GM12878 (cell line): Measurements from ENCODE around the gene YWHAH. TPM values are rescaled to one million over a fixed set of nuclear protein-coding genes. Genes with fewer than 3 reads are reported as not detected.
A peak's percentile ranks its signal among the peaks of the same experiment; 100 is the strongest.

Experiments
- ATAC-seq: fragments of 200-7000 bp; cut with Tn5 transposase; 3 replicates; pipeline ENCODE4 v1.9.1; 2020; ENCODE audit warnings: mild to moderate bottlenecking, moderate library complexity
- BruUV-seq: library from RNA; stranded (reverse); fragments of 400-500 nt; replicated peaks from 2 replicates; lab custom pipeline; 2021; lab: Mats Ljungman, UMichigan
- CTCF ChIA-PET: fragments of 300-600 bp; sonication (Branson Sonifier 250); formaldehyde crosslinking; extraction: SDS; loops from one replicate; lab custom pipeline; 2021; ENCODE audit warnings: inconsistent platforms; lab: Yijun Ruan, JAX
- POLR2A ChIA-PET: fragments of 350-600 bp; formaldehyde crosslinking; extraction: SDS; loops from one replicate; lab custom pipeline; 2021; ENCODE audit warnings: inconsistent platforms; lab: Charles Lee
- RAD21 ChIA-PET: fragments of 300-600 bp; sonication (Branson Sonifier 250); formaldehyde crosslinking; loops from one replicate; lab custom pipeline; 2023; ENCODE audit warnings: antibody characterized with exemption; ENCODE audit not compliant: unreplicated experiment; lab: Charles Lee
- SMC1A ChIA-PET: fragments of 300-600 bp; sonication (Branson Sonifier 250); formaldehyde crosslinking; loops from one replicate; lab custom pipeline; 2023; ENCODE audit not compliant: unreplicated experiment, uncharacterized antibody; lab: Charles Lee
- DNase-seq: peaks from one replicate; pipeline ENCODE4 v3.0.0-alpha.2; 2011; ENCODE audit warnings: low read depth, low spot score
- FAIRE-seq: peaks from 3 replicates; lab custom pipeline; 2011; peaks lifted over from hg19 to GRCh38; lab: Jason Lieb, UNC
- H2AFZ ChIP-seq: 2 replicates; pipeline ENCODE4 v1.6.0; 2011; ENCODE audit warnings: low read depth, low read length, control low read depth; ENCODE audit not compliant: control insufficient read depth
- H3K27ac ChIP-seq: 2 replicates; pipeline ENCODE4 v1.5.1; 2011; ENCODE audit warnings: control low read depth; ENCODE audit not compliant: control insufficient read depth, insufficient read depth
- H3K27me3 ChIP-seq, 2 experiments: replicated peaks in 1 of 2; 2 replicates each; pipeline versions ENCODE4 v1.6.0 to v1.6.1; 2011; ENCODE audit warnings: low read length in 1 of 2; ENCODE audit not compliant: control insufficient read depth in 2 of 2, insufficient read depth in 2 of 2
- H3K36me3 ChIP-seq, 2 experiments: 2 replicates each; pipeline ENCODE4 v1.5.1; 2011; ENCODE audit warnings: low read length in 1 of 2; ENCODE audit not compliant: control insufficient read depth in 2 of 2, insufficient read depth in 2 of 2
- H3K4me1 ChIP-seq: 2 replicates; pipeline ENCODE4 v1.6.1; 2011; ENCODE audit warnings: mild to moderate bottlenecking, low read length, moderate library complexity, mixed read lengths; ENCODE audit not compliant: control insufficient read depth, insufficient read depth
- H3K4me2 ChIP-seq: 2 replicates; pipeline ENCODE4 v1.6.0; 2011; ENCODE audit warnings: control low read depth; ENCODE audit not compliant: control insufficient read depth, insufficient read depth
- H3K4me3 ChIP-seq: fragments of 200-600 bp; sonication (generic); 2 replicates; pipeline ENCODE4 v1.5.1; 2016
- H3K79me2 ChIP-seq: 2 replicates; pipeline ENCODE4 v1.6.0; 2011; ENCODE audit warnings: low read length; ENCODE audit not compliant: control insufficient read depth, insufficient read depth
- H3K9ac ChIP-seq: 2 replicates; pipeline ENCODE4 v1.8.0; 2011; ENCODE audit warnings: low read length, control low read depth, mixed read lengths; ENCODE audit not compliant: control insufficient read depth, insufficient read depth
- H3K9me3 ChIP-seq: replicated peaks from 3 replicates; pipeline ENCODE4 v1.5.1; 2011; ENCODE audit warnings: mild to moderate bottlenecking, low read length; ENCODE audit not compliant: control insufficient read depth, insufficient read depth
- H4K20me1 ChIP-seq: 2 replicates; pipeline ENCODE4 v1.6.0; 2011; ENCODE audit not compliant: control insufficient read depth, insufficient read depth
- CBX5 ChIP-seq: sonication (generic); IDR thresholded peaks from 2 replicates; pipeline ENCODE4 v1.6.1; 2016; ENCODE audit warnings: low read depth, moderate library complexity, mild to moderate bottlenecking, inconsistent platforms
- CHD4 ChIP-seq: fragments of 200-600 bp; sonication (generic); IDR thresholded peaks from 2 replicates; pipeline ENCODE4 v1.6.1; 2016; ENCODE audit warnings: mild to moderate bottlenecking
- HDAC2 ChIP-seq: fragments of 200-600 bp; sonication (generic); IDR thresholded peaks from 2 replicates; pipeline ENCODE4 v1.6.1; 2017
- IRF4 ChIP-seq: IDR thresholded peaks from 2 replicates; pipeline ENCODE4 v1.6.1; 2011; ENCODE audit warnings: low read depth, low read length
- KLF5 ChIP-seq: fragments of 450-650 bp; IDR thresholded peaks from 2 replicates; pipeline ENCODE4 v1.6.1; 2014; ENCODE audit warnings: mild to moderate bottlenecking; ENCODE audit not compliant: partially characterized antibody
- PKNOX1 ChIP-seq: fragments of 450-650 bp; IDR thresholded peaks from 2 replicates; pipeline ENCODE4 v1.6.1; 2016; ENCODE audit warnings: mild to moderate bottlenecking
- SP1 ChIP-seq: IDR thresholded peaks from one replicate; pipeline ENCODE4 v1.6.1; 2011; ENCODE audit warnings: low read depth, low read length
- SREBF1 ChIP-seq: IDR thresholded peaks from 2 replicates; pipeline ENCODE4 v1.6.1; 2012; ENCODE audit warnings: mild to moderate bottlenecking, low read length
- ZNF217 ChIP-seq: fragments of 450-650 bp; IDR thresholded peaks from 2 replicates; pipeline ENCODE4 v1.6.1; 2017; ENCODE audit warnings: antibody characterized with exemption, mild to moderate bottlenecking
- ZSCAN29 ChIP-seq: fragments of 450-650 bp; IDR thresholded peaks from 2 replicates; pipeline ENCODE4 v1.6.1; 2017; ENCODE audit warnings: mild to moderate bottlenecking, moderate library complexity
- WGBS: methylation state at CpG from one replicate; pipeline ENCODE4 v1.1.6; 2016; ENCODE audit warnings: low lambda C conversion rate; ENCODE audit not compliant: insufficient replicate concordance, insufficient coverage; ENCODE audit errors: missing lambda C conversion rate; 5-methylcytosine and 5-hydroxymethylcytosine counted together
- in situ Hi-C: fragments of 300-500 bp; cut with MboI; formaldehyde crosslinking; loops from 9 replicates; pipeline ENCODE4 v1.14.3; 2018; ENCODE audit warnings: mixed read lengths
- intact Hi-C: fragments of 100-400 bp; cut with micrococcal nuclease; formaldehyde crosslinking; loops from one replicate; pipeline ENCODE4 v1.14.2; 2022; ENCODE audit not compliant: unreplicated experiment
- polyA plus RNA-seq, 11 experiments: library from polyadenylated mRNA; depleted of rRNA in 4 of 11; unstranded in 6 of 11; stranded (reverse) in 5 of 11; fragments of >200 nt; fragmentation: Nextera tagmentation in 4 of 11; fragmentation: Illumina TruSeq in 1 of 11; extraction: Ambion mirVana in 4 of 11; extraction: Trizol in 1 of 11; gene quantifications; 1 replicate in 1 of 11; 2 replicates in 10 of 11; pipeline versions ENCODE4 v1.2.1 to v1.2.3, GENCODE V29; 2011 to 2016; ENCODE audit warnings: inconsistent platforms in 2 of 11, missing spikeins in 2 of 11, low read depth in 1 of 11
- total RNA-seq, 4 experiments: library from RNA; depleted of rRNA in 3 of 4; stranded (reverse); fragments of >200 nt in 3 of 4; fragmentation: Illumina TruSeq in 1 of 4; extraction: Trizol in 1 of 4; gene quantifications; 2 replicates each; pipeline versions ENCODE4 v1.2.1 to v1.2.3, GENCODE V29; 2013 to 2021

Gene YWHAH
- total and polyA plus RNA-seq, 10 of the 15 experiments (the other 5 are each of a cell fraction or from before 2014, with no cell fraction given), result 34.2 to 197 (median 115) TPM

GRCh38 chr22:31933816-31934482 lies 10.4 kb upstream of the YWHAH start:
- H3K79me2 ChIP-seq, result no peaks in the 10 kb centered on the region
- in situ Hi-C loops (no loop called here), intact Hi-C loops (no loop called here)
- ChIA-PET POLR2A (no interaction called here), SMC1A (no interaction called here), RAD21 (no interaction called here), CTCF (interaction anchor here (0.6 kb wide), 1 partner anchor 23 kb away, joined by 3 read pairs; no protein-coding TSS in a partner anchor)
- BruUV-seq, result no TSS peak
- no peaks in the 10 kb centered on the region for H3K9me3 ChIP-seq
- peaks cover 0 to 2% of the 10 kb centered on the region in 2 experiments; a peak in 1 of 4 replicates for H3K27me3 ChIP-seq
- H3K36me3 ChIP-seq, result no peaks in the 10 kb centered on the region
- DNase-seq (no peak), FAIRE-seq (no peak), ATAC-seq (no peak)
- no peak overlapping the region for H3K4me2 ChIP-seq
- H4K20me1 ChIP-seq, result no peaks in the 10 kb centered on the region
- no peak overlapping the region for H3K27ac ChIP-seq
- no peaks in the 10 kb centered on the region for H3K4me1 ChIP-seq
- H2AFZ ChIP-seq, result no peak overlapping the region
- 74% methylated on average over 17 of the region's 17 CpGs for WGBS
- no peak overlapping the region for H3K9ac ChIP-seq
- H3K4me3 ChIP-seq, result no peak overlapping the region
- no peak for TF ChIP-seq SP1
- TF ChIP-seq CHD4, result no peak
- no peak for TF ChIP-seq CBX5
- no peak for TF ChIP-seq KLF5
- no peak for TF ChIP-seq IRF4
- no peak for TF ChIP-seq HDAC2

DNA sequence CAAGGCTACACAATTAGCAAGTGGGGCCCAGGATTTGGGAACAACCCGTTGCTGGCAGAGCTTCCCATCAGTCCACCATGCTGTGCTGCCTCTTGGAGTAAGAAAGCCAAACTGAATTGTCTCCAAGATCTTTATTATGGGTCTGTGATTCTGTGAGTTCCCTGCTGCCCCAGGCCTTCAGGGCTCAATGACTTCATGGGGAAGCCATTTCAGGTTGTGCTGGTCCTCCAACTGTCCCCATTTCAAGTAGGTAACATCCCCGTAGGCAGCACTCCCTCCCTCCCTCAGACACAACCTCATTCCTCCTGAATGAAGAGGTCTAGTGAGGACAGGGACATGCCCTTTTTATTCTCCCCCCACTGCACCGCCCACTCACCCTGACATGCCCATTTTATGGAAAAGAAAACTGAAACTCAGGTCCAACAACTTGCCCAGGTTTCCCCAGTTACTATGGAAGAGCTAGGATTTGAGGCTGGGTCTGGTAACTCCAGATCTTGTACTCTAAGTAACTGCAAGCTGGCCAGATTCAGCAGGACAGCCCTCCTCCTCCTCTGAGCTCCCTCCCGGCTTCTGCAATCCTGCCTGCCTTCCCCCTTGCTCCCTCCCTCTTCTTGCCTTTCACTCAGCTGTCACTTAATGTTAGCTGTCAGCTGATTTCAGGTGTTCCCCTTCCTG lies 8.2 kb upstream of the YWHAH start:
- Histone ChIP-seq H3K9me3 (no peaks in the 10 kb centered on the region), H3K4me2 (no peak overlapping the region), H3K27me3 (peaks cover 0 to 2% of the 10 kb centered on the region in 2 experiments; a peak in 1 of 4 replicates), H3K4me3 (no peak overlapping the region), H2AFZ (no peak overlapping the region), H3K36me3 (no peaks in the 10 kb centered on the region), H3K9ac (no peak overlapping the region), H3K27ac (no peak overlapping the region), H3K4me1 (no peaks in the 10 kb centered on the region), H3K79me2 (no peaks in the 10 kb centered on the region), H4K20me1 (no peaks in the 10 kb centered on the region)
- FAIRE-seq, result no peak
- ChIA-PET SMC1A (no interaction called here), POLR2A (interaction anchor here (0.6 to 0.7 kb wide), 3 partner anchors 35 to 605 kb away, joined by 3 to 6 read pairs (median 5); no protein-coding TSS in a partner anchor), CTCF (no interaction called here), RAD21 (no interaction called here)
- no peak for DNase-seq
- 42% methylated on average over 4 of the region's 4 CpGs for WGBS
- no peak for ATAC-seq
- intact Hi-C loops, result no loop called here
- in situ Hi-C loops, result no loop called here
- no TSS peak for BruUV-seq
- no peak for TF ChIP-seq ZNF217
- TF ChIP-seq SREBF1, result no peak
- 0 out of 2 replicates have a peak, but pooled peaks have one; percentile 25 for TF ChIP-seq PKNOX1
- TF ChIP-seq ZSCAN29, result no peak
- TF ChIP-seq, all 136 proteins: peak for 1
